Neural cell (in vitro differentiated cells): ENCODE results near the gene DNAJC8.

Experiments used
- CTCF ChIP-seq: fragments of 450-650 bp; IDR thresholded peaks from 2 replicates; pipeline ENCODE4 v1.5.1; 2014; ENCODE audit warnings: antibody characterized with exemption, mild to moderate bottlenecking, moderate library complexity; ENCODE audit not compliant: poor library complexity, severe bottlenecking
- EP300 ChIP-seq: fragments of 450-650 bp; conservative IDR thresholded peaks from 2 replicates; pipeline ENCODE4 v1.6.1; 2014; ENCODE audit warnings: antibody characterized with exemption, mild to moderate bottlenecking, moderate library complexity; ENCODE audit not compliant: poor library complexity, severe bottlenecking
- EZH2 ChIP-seq: fragments of 200-600, 300-800 bp; shearing (Covaris generic), sonication (generic); IDR thresholded peaks from 2 replicates; pipeline ENCODE4 v1.6.1; 2014; ENCODE audit warnings: antibody characterized with exemption, low read length, borderline replicate concordance, mild to moderate bottlenecking; ENCODE audit not compliant: insufficient read depth, poor library complexity, severe bottlenecking
- MXI1 ChIP-seq: fragments of 450-650 bp; conservative IDR thresholded peaks from 2 replicates; pipeline ENCODE4 v1.6.1; 2014; ENCODE audit warnings: antibody characterized with exemption, mild to moderate bottlenecking; ENCODE audit not compliant: poor library complexity, severe bottlenecking
- POLR2AphosphoS5 ChIP-seq: IDR thresholded peaks from 2 replicates; pipeline ENCODE4 v1.6.1; 2012
- RAD21 ChIP-seq: fragments of 450-650 bp; conservative IDR thresholded peaks from 2 replicates; pipeline ENCODE4 v1.6.1; 2014; ENCODE audit warnings: antibody characterized with exemption, mild to moderate bottlenecking, moderate library complexity
- REST ChIP-seq: IDR thresholded peaks from 2 replicates; pipeline ENCODE4 v1.6.1; 2012; ENCODE audit warnings: borderline replicate concordance
- TAF1 ChIP-seq: IDR thresholded peaks from 2 replicates; pipeline ENCODE4 v1.6.1; 2012; ENCODE audit warnings: low read depth

DNA sequence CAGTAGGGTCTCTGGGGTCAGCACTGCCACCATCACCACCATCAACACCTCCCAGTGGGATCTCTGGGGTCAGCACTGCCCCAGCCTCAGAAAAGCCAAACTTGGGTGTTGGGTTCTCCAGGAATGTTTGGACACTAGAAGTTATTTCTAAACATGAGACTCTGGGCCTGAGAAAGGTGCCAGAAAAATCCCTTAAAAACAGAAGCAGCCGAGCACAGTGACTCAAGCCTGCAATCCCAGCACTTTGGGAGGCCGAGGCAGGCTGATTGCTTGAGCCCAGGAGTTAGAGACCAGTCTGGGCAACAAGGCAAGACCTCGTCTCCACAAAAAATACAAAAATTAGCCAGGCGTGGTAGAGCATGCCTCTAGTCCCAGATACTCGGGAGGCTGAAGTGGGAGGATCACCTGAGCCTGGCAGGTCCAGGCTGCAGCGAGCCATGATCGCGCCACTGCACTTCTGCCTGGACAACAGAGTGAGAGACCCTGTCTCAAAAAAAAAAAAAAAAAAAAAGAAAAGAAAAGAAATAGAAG lies 56.8 kb downstream of the DNAJC8 start:
- TF ChIP-seq RAD21: no peak
- TF ChIP-seq CTCF: no peak
- no peak for TF ChIP-seq TAF1
- no peak for TF ChIP-seq POLR2AphosphoS5
- TF ChIP-seq EZH2: no peak
- TF ChIP-seq EP300: no peak
- TF ChIP-seq REST: no peak
- no peak for TF ChIP-seq MXI1
